H9 (cell line): ENCODE results near the gene LDB2. TPM values are rescaled to one million over a fixed set of nuclear protein-coding genes. Genes with fewer than 3 reads are reported as not detected.

Experiments used
- DNase-seq: peaks from one replicate; pipeline ENCODE4 v3.0.0-alpha.2; 2017
- H2AFZ ChIP-seq: one replicate; pipeline ENCODE4 v1.6.1; 2013; ENCODE audit warnings: mild to moderate bottlenecking, low read length, control low read depth, moderate library complexity
- H2AK5ac ChIP-seq: 2 replicates; pipeline ENCODE4 v1.6.1; 2013; ENCODE audit warnings: low read length, control low read depth, mixed read lengths; ENCODE audit not compliant: insufficient read length
- H2BK120ac ChIP-seq: one replicate; pipeline ENCODE4 v1.6.1; 2013; ENCODE audit warnings: low read depth, mild to moderate bottlenecking, low read length, control low read depth, inconsistent platforms; ENCODE audit not compliant: poor library complexity, severe bottlenecking
- H2BK12ac ChIP-seq: 2 replicates; pipeline ENCODE4 v1.6.1; 2013; ENCODE audit warnings: low read length, control low read depth, mixed read lengths, low read depth; ENCODE audit not compliant: insufficient read length
- H2BK15ac ChIP-seq: 2 replicates; pipeline ENCODE4 v1.6.1; 2013; ENCODE audit warnings: low read depth, low read length, control low read depth
- H2BK20ac ChIP-seq: one replicate; pipeline ENCODE4 v1.6.1; 2013; ENCODE audit warnings: low read depth, mild to moderate bottlenecking, low read length, control low read depth, inconsistent platforms; ENCODE audit not compliant: poor library complexity, severe bottlenecking
- H2BK5ac ChIP-seq: 2 replicates; pipeline ENCODE4 v1.6.1; 2013; ENCODE audit warnings: low read length, control low read depth, mixed read lengths; ENCODE audit not compliant: insufficient read length
- H3K14ac ChIP-seq: 2 replicates; pipeline ENCODE4 v1.6.1; 2013; ENCODE audit warnings: low read length, control low read depth; ENCODE audit not compliant: insufficient read depth
- H3K18ac ChIP-seq: 2 replicates; pipeline ENCODE4 v1.6.1; 2013; ENCODE audit warnings: low read depth, mild to moderate bottlenecking, mixed read lengths, low read length, control low read depth; ENCODE audit not compliant: insufficient read length
- H3K23ac ChIP-seq: 2 replicates; pipeline ENCODE4 v1.6.1; 2013; ENCODE audit warnings: low read length, control low read depth, mixed read lengths, low read depth; ENCODE audit not compliant: insufficient read length
- H3K23me2 ChIP-seq: 2 replicates; pipeline ENCODE4 v1.6.1; 2013; ENCODE audit warnings: low read depth, mild to moderate bottlenecking, mixed read lengths, low read length, control low read depth; ENCODE audit not compliant: insufficient read length, poor library complexity, severe bottlenecking
- H3K27ac ChIP-seq: 2 replicates; pipeline ENCODE4 v1.5.1; 2013; ENCODE audit warnings: low read length, control low read depth, mixed read lengths, low read depth; ENCODE audit not compliant: insufficient read length
- H3K27me3 ChIP-seq: 2 replicates; pipeline ENCODE4 v1.6.1; 2013; ENCODE audit warnings: low read length, control low read depth, inconsistent platforms; ENCODE audit not compliant: insufficient read depth
- H3K4ac ChIP-seq: 2 replicates; pipeline ENCODE4 v1.6.1; 2013; ENCODE audit warnings: low read depth, mild to moderate bottlenecking, control low read depth, inconsistent platforms, low read length, moderate library complexity
- H3K4me1 ChIP-seq: 2 replicates; pipeline ENCODE4 v1.6.1; 2013; ENCODE audit warnings: low read length, control low read depth, inconsistent platforms; ENCODE audit not compliant: insufficient read depth
- H3K4me2 ChIP-seq: 2 replicates; pipeline ENCODE4 v1.6.1; 2013; ENCODE audit warnings: low read length, control low read depth, mixed read lengths; ENCODE audit not compliant: insufficient read length, insufficient read depth
- H3K56ac ChIP-seq: 2 replicates; pipeline ENCODE4 v1.6.1; 2013; ENCODE audit warnings: low read depth, mild to moderate bottlenecking, mixed read lengths, low read length, control low read depth; ENCODE audit not compliant: insufficient read length
- H3K79me1 ChIP-seq: 2 replicates; pipeline ENCODE4 v1.6.1; 2013; ENCODE audit warnings: low read depth, mild to moderate bottlenecking, moderate library complexity, low read length, control low read depth, inconsistent platforms; ENCODE audit not compliant: insufficient read depth, poor library complexity, severe bottlenecking
- H3K79me2 ChIP-seq: 2 replicates; pipeline ENCODE4 v1.6.1; 2013; ENCODE audit warnings: low read length, control low read depth, inconsistent platforms; ENCODE audit not compliant: insufficient read depth
- H3K9ac ChIP-seq: 2 replicates; pipeline ENCODE4 v1.6.1; 2013; ENCODE audit warnings: low read length, control low read depth, mixed read lengths; ENCODE audit not compliant: insufficient read length; ENCODE audit errors: extremely low read depth
- H3K9me3 ChIP-seq: one replicate; pipeline ENCODE4 v1.6.1; 2013; ENCODE audit warnings: low read depth, low read length, inconsistent platforms; ENCODE audit not compliant: control insufficient read depth
- H3T11ph ChIP-seq: one replicate; pipeline ENCODE4 v1.6.1; 2013; ENCODE audit warnings: mild to moderate bottlenecking, low read length, control low read depth, inconsistent platforms
- H4K20me1 ChIP-seq: one replicate; pipeline ENCODE4 v1.6.1; 2013; ENCODE audit not compliant: control insufficient read depth, insufficient read length, insufficient read depth
- H4K5ac ChIP-seq: 2 replicates; pipeline ENCODE4 v1.6.1; 2013; ENCODE audit warnings: low read depth, mild to moderate bottlenecking, mixed read lengths, low read length, control low read depth; ENCODE audit not compliant: insufficient read length
- H4K8ac ChIP-seq: replicated peaks from 2 replicates; pipeline ENCODE4 v1.6.1; 2013; ENCODE audit warnings: low read length, control low read depth, mixed read lengths, low read depth; ENCODE audit not compliant: insufficient read length
- H4K91ac ChIP-seq: 2 replicates; pipeline ENCODE4 v1.6.1; 2013; ENCODE audit warnings: low read depth, mild to moderate bottlenecking, moderate library complexity, mixed read lengths, low read length, control low read depth; ENCODE audit not compliant: insufficient read length
- H3K27ac Mint-ChIP-seq, 3 experiments: 2 replicates in 2 of 3; 3 replicates in 1 of 3; pipeline ENCODE4 v1.8.0; 2020 to 2021; ENCODE audit warnings: mixed read lengths in 3 of 3, mild to moderate bottlenecking in 1 of 3, moderate library complexity in 1 of 3
- H3K27me3 Mint-ChIP-seq: 2 replicates; pipeline ENCODE4 v1.8.0; 2021; ENCODE audit warnings: low read depth, mild to moderate bottlenecking, moderate library complexity, mixed read lengths
- H3K36me3 Mint-ChIP-seq, 3 experiments: 2 replicates in 2 of 3; 3 replicates in 1 of 3; pipeline ENCODE4 v1.8.0; 2020 to 2021; ENCODE audit warnings: low read depth in 3 of 3, mixed read lengths in 3 of 3; ENCODE audit not compliant: insufficient read depth in 1 of 3
- H3K4me1 Mint-ChIP-seq, 2 experiments: 2 replicates each; pipeline ENCODE4 v1.8.0; 2020; ENCODE audit warnings: mixed read lengths in 2 of 2
- H3K4me3 Mint-ChIP-seq, 2 experiments: 2 replicates in 1 of 2; 3 replicates in 1 of 2; pipeline ENCODE4 v1.8.0; 2020 to 2021; ENCODE audit warnings: mild to moderate bottlenecking in 2 of 2, mixed read lengths in 2 of 2, moderate library complexity in 1 of 2
- H3K9me3 Mint-ChIP-seq, 2 experiments: 2 replicates in 1 of 2; 3 replicates in 1 of 2; pipeline ENCODE4 v1.8.0; 2020; ENCODE audit warnings: mild to moderate bottlenecking in 2 of 2, mixed read lengths in 2 of 2, moderate library complexity in 1 of 2
- CTCF ChIP-seq: fragments of 200-600 bp; sonication (generic); conservative IDR thresholded peaks from 3 replicates; pipeline ENCODE4 v1.8.0; 2021; ENCODE audit warnings: antibody characterized with exemption, mild to moderate bottlenecking
- WGBS: extraction: QIAGEN DNeasy Blood & Tissue Kit; methylation state at CpG from one replicate; pipeline ENCODE4 v1.1.7; 2013; ENCODE audit warnings: missing lambda C conversion rate, low lambda C conversion rate, mixed read lengths; ENCODE audit not compliant: insufficient read length; ENCODE audit errors: extremely low coverage; 5-methylcytosine and 5-hydroxymethylcytosine counted together
- total RNA-seq: library from RNA; stranded (reverse); gene quantifications from 2 replicates; pipeline ENCODE4 v1.2.1, GENCODE V29; 2021

Gene LDB2
- total RNA-seq, 1 experiment from 2014 or later = 22.5 TPM

- H3K18ac ChIP-seq = no peak overlapping the region
- no peak overlapping the region for H3K4me3 Mint-ChIP-seq
- H3K9ac ChIP-seq = no peak overlapping the region
- no peaks in the 10 kb centered on the region for H3K27me3 Mint-ChIP-seq
- H3K9me3 Mint-ChIP-seq = no peaks in the 10 kb centered on the region
- no peak overlapping the region for H3K4ac ChIP-seq
- H3T11ph ChIP-seq = no peak overlapping the region
- no peak overlapping the region for H2BK120ac ChIP-seq
- no peak overlapping the region for H4K8ac ChIP-seq
- H2BK12ac ChIP-seq = no peak overlapping the region
- WGBS = no CpG with 5 or more reads among the region's 3 CpGs
- H2BK15ac ChIP-seq = no peak overlapping the region
- H3K27ac Mint-ChIP-seq = no peak overlapping the region
- no peak overlapping the region for H3K27ac ChIP-seq
- H3K56ac ChIP-seq = no peak overlapping the region
- H3K4me1 Mint-ChIP-seq = 0 out of 4 replicates have a peak, but pooled peaks cover 0 to 5% of the 10 kb centered on the region in 2 experiments
- no peaks in the 10 kb centered on the region for H3K9me3 ChIP-seq
- H3K23ac ChIP-seq = no peak overlapping the region
- H3K14ac ChIP-seq = no peak overlapping the region
- no peaks in the 10 kb centered on the region for H3K4me1 ChIP-seq
- H3K36me3 Mint-ChIP-seq = peaks cover 3 to 14% (median 7%) of the 10 kb centered on the region in 3 experiments; a peak in 3 of 7 replicates
- no peaks in the 10 kb centered on the region for H3K79me2 ChIP-seq
- no peaks in the 10 kb centered on the region for H3K79me1 ChIP-seq
- H4K91ac ChIP-seq = no peak overlapping the region
- no peak overlapping the region for H4K5ac ChIP-seq
- no peak overlapping the region for H2AFZ ChIP-seq
- H2BK5ac ChIP-seq = no peak overlapping the region
- no peak for TF ChIP-seq CTCF
- no peak overlapping the region for H3K4me2 ChIP-seq
- no peak overlapping the region for H2BK20ac ChIP-seq
- no peaks in the 10 kb centered on the region for H3K23me2 ChIP-seq
- no peak overlapping the region for H2AK5ac ChIP-seq
- DNase-seq = no peak
- no peaks in the 10 kb centered on the region for H3K27me3 ChIP-seq
- H4K20me1 ChIP-seq = no peaks in the 10 kb centered on the region
These were observed 316.4 kb downstream of the LDB2 start for GRCh38 chr4:16582036-16582435.
